Mammary epithelial cell (primary cell): Measurements from ENCODE around the gene PLB1.

Source experiments
- CTCF ChIP-seq, 2 donors: IDR thresholded peaks in 1 of 2; conservative IDR thresholded peaks in 1 of 2; 2 replicates each; pipeline ENCODE4 v1.5.1; 2011 to 2012; ENCODE audit warnings: inconsistent platforms in 2 of 2, low read length in 2 of 2, mild to moderate bottlenecking in 2 of 2, control low read depth in 1 of 2, low read depth in 1 of 2; ENCODE audit not compliant: insufficient read depth in 1 of 2; ENCODE audit errors: extremely low read depth in 1 of 2
- EZH2 ChIP-seq: IDR thresholded peaks from 2 replicates; pipeline ENCODE4 v1.6.1; 2012; ENCODE audit warnings: low read length, inconsistent platforms, borderline replicate concordance

- TF ChIP-seq CTCF (conservative IDR thresholded peaks at IDR 0.05 in 1 of 2, IDR thresholded peaks at IDR 0.05 in 1 of 2; ENCODE audit: extremely low read depth in 1 of 2, insufficient read depth in 1 of 2, low read depth in 1 of 2, low read length in 2 of 2) (no peak), EZH2 (no peak)
These were observed 921 bp downstream of the PLB1 start for GRCh38 chr2:28496781-28497180.
